Hippocampal formation (tissue), 2 donors: ENCODE results near the gene DPYSL4.
A peak's percentile ranks its signal among the peaks of the same experiment; 100 is the strongest.

Experiments used
- DNase-seq, 2 donors: peaks; one replicate each; lab custom pipeline; 2025; lab: John Stamatoyannopoulos, UW

DPYSL4 gene

GRCh38 chr10:132163826-132164515 is 22.8 kb upstream of the DPYSL4 start:
- DNase-seq = no peak

GRCh38 chr10:132164761-132165278 is 21.9 kb upstream of the DPYSL4 start:
- no peak for DNase-seq

GRCh38 chr10:132165416-132165980 is 21.2 kb upstream of the DPYSL4 start:
- DNase-seq = no peak

- no peak for DNase-seq
These were observed 20.4 kb upstream of the DPYSL4 start for GRCh38 chr10:132166216-132166950.

- no peak for DNase-seq
These were observed 19.6 kb upstream of the DPYSL4 start for GRCh38 chr10:132167041-132167674.

- DNase-seq = no peak
These were observed 18.8 kb upstream of the DPYSL4 start for GRCh38 chr10:132167976-132168375.

- DNase-seq = no peak
These were observed 18.1 kb upstream of the DPYSL4 start for GRCh38 chr10:132168571-132169030.

GRCh38 chr10:132169031-132169765 is 17.6 kb upstream of the DPYSL4 start:
- no peak for DNase-seq

GRCh38 chr10:132169766-132170560 is 16.8 kb upstream of the DPYSL4 start:
- no peak for DNase-seq

GRCh38 chr10:132170561-132171361 is 16.0 kb upstream of the DPYSL4 start:
- no peak for DNase-seq

- DNase-seq = no peak
These were observed 14.4 kb upstream of the DPYSL4 start for GRCh38 chr10:132172091-132173066.

GRCh38 chr10:132173185-132173584 is 13.6 kb upstream of the DPYSL4 start:
- DNase-seq = no peak

- no peak for DNase-seq
These were observed 12.5 kb upstream of the DPYSL4 start for GRCh38 chr10:132174237-132174636.

- DNase-seq = no peak
These were observed 11.3 kb upstream of the DPYSL4 start for GRCh38 chr10:132175408-132175807.

- DNase-seq = peak; percentile 64 to 74
These were observed 10.7 kb upstream of the DPYSL4 start for GRCh38 chr10:132175907-132176581.

- DNase-seq = no peak
These were observed 9.9 kb upstream of the DPYSL4 start for GRCh38 chr10:132176623-132177500.

GRCh38 chr10:132178046-132178445 is 8.7 kb upstream of the DPYSL4 start:
- DNase-seq = no peak
